MCF 10A (cell line): ENCODE data around the gene ZNF219. TPM values are rescaled to one million over a fixed set of nuclear protein-coding genes. Genes with fewer than 3 reads are reported as not detected.

Experiments used
- BruUV-seq: library from RNA; stranded (reverse); fragments of 400-500 nt; replicated peaks from 2 replicates; lab custom pipeline; 2021; lab: Mats Ljungman, UMichigan
- CTCF ChIA-PET: fragments of 300-600 bp; sonication (Branson Sonifier 250); formaldehyde crosslinking; extraction: SDS; loops from one replicate; lab custom pipeline; 2021; ENCODE audit warnings: antibody characterized with exemption, inconsistent platforms; lab: Yijun Ruan, JAX
- POLR2A ChIA-PET: fragments of 300-600, 350-650 bp; sonication (Branson Sonifier 250); formaldehyde crosslinking; extraction: SDS; loops from one replicate; lab custom pipeline; 2020; ENCODE audit warnings: antibody characterized with exemption, inconsistent platforms; lab: Yijun Ruan, JAX
- DNase-seq: peaks from one replicate; pipeline ENCODE4 v3.0.0-alpha.2; 2018; ENCODE audit not compliant: unreplicated experiment
- H3K27ac Mint-ChIP-seq: one replicate; pipeline ENCODE4 v1.8.0; 2022; ENCODE audit warnings: mild to moderate bottlenecking, low read depth, mixed read lengths; ENCODE audit not compliant: unreplicated experiment
- H3K27me3 Mint-ChIP-seq: one replicate; pipeline ENCODE4 v1.8.0; 2022; ENCODE audit warnings: mixed read lengths; ENCODE audit not compliant: insufficient read depth, unreplicated experiment
- H3K36me3 Mint-ChIP-seq: one replicate; pipeline ENCODE4 v1.8.0; 2022; ENCODE audit warnings: mild to moderate bottlenecking, moderate library complexity, mixed read lengths; ENCODE audit not compliant: insufficient read depth, unreplicated experiment
- H3K4me1 Mint-ChIP-seq: one replicate; pipeline ENCODE4 v1.8.0; 2022; ENCODE audit warnings: mixed read lengths; ENCODE audit not compliant: insufficient read depth, unreplicated experiment
- H3K4me3 Mint-ChIP-seq: one replicate; pipeline ENCODE4 v1.8.0; 2022; ENCODE audit warnings: mild to moderate bottlenecking, moderate library complexity, mixed read lengths; ENCODE audit not compliant: unreplicated experiment
- H3K9me3 Mint-ChIP-seq: one replicate; pipeline ENCODE4 v1.8.0; 2022; ENCODE audit warnings: mixed read lengths; ENCODE audit not compliant: unreplicated experiment
- intact Hi-C: fragments of 100-400 bp; cut with micrococcal nuclease; formaldehyde crosslinking; loops from 2 replicates; pipeline ENCODE4 v1.14.1; 2022
- total RNA-seq: library from RNA; stranded (reverse); gene quantifications from 2 replicates; pipeline ENCODE4 v1.2.3, GENCODE V29; 2022
- TF ChIP-seq, protein P1 (sequence below): fragments of 200-600 bp; IDR thresholded peaks from one replicate; pipeline ENCODE4 v1.8.0; 2022; ENCODE audit warnings: antibody characterized with exemption, mild to moderate bottlenecking; ENCODE audit not compliant: unreplicated experiment

ZNF219 gene
- total RNA-seq, 1 experiment from 2014 or later, result 33.8 TPM

DNA sequence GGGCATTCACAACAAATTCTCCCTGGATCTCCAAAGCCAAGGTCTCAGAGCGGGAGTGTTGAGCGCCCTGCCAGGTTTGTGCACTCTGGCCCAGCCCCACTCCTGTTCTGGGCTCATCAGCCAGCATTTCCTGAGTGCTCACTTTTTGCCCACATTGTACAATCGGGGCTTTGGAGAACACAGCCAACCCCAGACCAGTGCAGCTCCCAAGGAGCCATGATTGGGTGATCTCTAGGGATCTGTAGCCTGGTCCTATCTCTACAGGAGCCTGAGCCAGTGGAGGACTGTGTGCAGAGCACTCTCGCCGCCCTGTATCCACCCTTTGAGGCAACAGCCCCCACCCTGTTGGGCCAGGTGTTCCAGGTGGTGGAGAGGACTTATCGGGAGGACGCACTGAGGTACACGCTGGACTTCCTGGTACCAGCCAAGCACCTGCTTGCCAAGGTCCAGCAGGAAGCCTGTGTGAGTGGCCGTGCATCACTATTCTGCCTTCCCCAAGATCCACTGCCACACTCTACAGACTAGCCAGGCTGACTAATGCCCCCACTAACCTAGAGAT, 25.6 kb downstream of the ZNF219 start:
- H3K27ac Mint-ChIP-seq, result no peak overlapping the region
- TF ChIP-seq, protein P1, sequence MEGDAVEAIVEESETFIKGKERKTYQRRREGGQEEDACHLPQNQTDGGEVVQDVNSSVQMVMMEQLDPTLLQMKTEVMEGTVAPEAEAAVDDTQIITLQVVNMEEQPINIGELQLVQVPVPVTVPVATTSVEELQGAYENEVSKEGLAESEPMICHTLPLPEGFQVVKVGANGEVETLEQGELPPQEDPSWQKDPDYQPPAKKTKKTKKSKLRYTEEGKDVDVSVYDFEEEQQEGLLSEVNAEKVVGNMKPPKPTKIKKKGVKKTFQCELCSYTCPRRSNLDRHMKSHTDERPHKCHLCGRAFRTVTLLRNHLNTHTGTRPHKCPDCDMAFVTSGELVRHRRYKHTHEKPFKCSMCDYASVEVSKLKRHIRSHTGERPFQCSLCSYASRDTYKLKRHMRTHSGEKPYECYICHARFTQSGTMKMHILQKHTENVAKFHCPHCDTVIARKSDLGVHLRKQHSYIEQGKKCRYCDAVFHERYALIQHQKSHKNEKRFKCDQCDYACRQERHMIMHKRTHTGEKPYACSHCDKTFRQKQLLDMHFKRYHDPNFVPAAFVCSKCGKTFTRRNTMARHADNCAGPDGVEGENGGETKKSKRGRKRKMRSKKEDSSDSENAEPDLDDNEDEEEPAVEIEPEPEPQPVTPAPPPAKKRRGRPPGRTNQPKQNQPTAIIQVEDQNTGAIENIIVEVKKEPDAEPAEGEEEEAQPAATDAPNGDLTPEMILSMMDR, result no peak
- peaks cover 12% of the 10 kb centered on the region for H3K36me3 Mint-ChIP-seq
- peaks cover 26% of the 10 kb centered on the region for H3K4me1 Mint-ChIP-seq
- intact Hi-C loops, result no loop called here
- CTCF ChIA-PET, result interaction anchor here (1.5 to 6.3 kb wide), 5 partner anchors 16 to 43 kb away, joined by 4 to 82 read pairs (median 28); no protein-coding TSS in a partner anchor
- no peak for DNase-seq
- BruUV-seq, result no TSS peak
- H3K4me3 Mint-ChIP-seq, result no peak overlapping the region
- H3K27me3 Mint-ChIP-seq, result no peaks in the 10 kb centered on the region
- POLR2A ChIA-PET, result interaction anchor here (0.6 to 3.7 kb wide), 5 partner anchors 11 to 87 kb away, joined by 3 to 38 read pairs (median 4); no protein-coding TSS in a partner anchor
- H3K9me3 Mint-ChIP-seq, result no peaks in the 10 kb centered on the region

DNA sequence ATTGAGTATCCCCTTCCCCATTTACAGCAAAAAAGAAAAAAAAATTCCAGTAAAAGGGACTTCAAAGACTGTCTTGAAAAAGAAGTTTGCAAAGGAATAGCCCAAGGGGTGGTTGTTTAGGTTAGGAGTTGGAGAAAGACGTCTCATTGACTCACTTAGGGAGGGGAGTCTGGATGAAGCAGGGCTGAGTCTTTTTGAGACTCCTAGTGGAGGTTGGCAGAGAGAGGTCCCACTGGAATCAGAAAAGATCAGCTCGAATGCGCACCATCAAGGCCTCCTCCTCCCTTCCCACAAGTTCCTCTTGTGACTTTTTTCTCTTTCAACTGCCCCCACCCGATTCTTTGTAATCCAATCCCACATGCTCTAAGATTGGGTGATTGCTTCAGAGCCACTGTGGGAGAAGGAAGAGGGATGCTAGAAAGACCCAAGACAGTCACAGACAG, 26.4 kb downstream of the ZNF219 start:
- Mint-ChIP-seq H3K36me3 (peaks cover 12% of the 10 kb centered on the region), H3K27me3 (no peaks in the 10 kb centered on the region), H3K4me3 (peak overlapping the region; percentile 83), H3K9me3 (no peaks in the 10 kb centered on the region), H3K4me1 (peaks cover 26% of the 10 kb centered on the region), H3K27ac (no peak overlapping the region)
- intact Hi-C loops, result no loop called here
- peak; percentile 36 for DNase-seq
- no TSS peak for BruUV-seq
- POLR2A ChIA-PET, result interaction anchor here (0.5 to 3.7 kb wide), 6 partner anchors 10 to 486 kb away, joined by 3 to 38 read pairs (median 4); no protein-coding TSS in a partner anchor
- CTCF ChIA-PET, result interaction anchor here (0.8 to 6.3 kb wide), 13 partner anchors 17 to 144 kb away, joined by 3 to 82 read pairs (median 5); no protein-coding TSS in a partner anchor
- TF ChIP-seq, protein P1, result no peak

DNA sequence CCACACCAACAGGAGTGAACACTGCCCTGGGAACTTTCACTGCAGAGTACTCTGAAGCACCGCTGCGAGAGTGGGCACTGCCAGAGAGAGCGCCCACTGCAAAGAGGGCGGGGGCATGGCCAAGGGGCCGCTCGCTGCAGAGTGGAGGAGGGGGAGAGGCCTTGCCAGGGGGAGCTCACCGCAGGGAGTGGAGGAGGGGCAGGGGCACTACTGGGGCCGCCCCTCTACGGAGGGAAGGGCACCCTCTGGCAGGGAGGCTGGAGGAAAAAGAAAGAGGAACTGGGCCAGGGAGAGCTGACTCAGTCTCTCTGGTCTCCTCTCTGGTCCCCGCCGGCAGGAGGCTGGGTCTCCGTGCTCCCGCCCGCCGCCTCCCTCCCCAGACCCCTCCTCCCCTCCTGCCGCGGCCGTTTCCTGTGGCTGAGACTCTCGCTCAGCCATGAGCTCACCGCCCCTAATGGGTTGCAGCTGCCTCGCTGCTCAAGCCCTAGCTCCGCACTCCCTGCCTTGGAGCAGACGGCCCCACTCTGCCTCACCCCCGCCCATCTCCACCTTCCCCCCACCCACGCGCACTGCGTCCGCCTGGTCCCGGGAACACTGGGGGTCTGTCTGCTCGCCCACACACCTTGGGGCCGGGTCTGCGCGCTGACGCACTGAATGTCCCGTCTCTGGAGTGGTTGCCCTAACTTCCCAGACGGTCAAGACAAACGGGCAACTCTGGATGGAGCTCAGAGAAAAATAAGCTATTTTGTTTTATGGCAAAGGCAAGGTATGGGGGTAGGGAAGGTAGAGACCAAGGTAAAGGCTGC, 27.0 kb downstream of the ZNF219 start:
- peaks cover 26% of the 10 kb centered on the region for H3K4me1 Mint-ChIP-seq
- intact Hi-C loops, result loop anchor here (1.0 kb wide), 1 partner anchor 21 kb away; no protein-coding TSS in a partner anchor

More for the DNA sequence above, 27.0 kb downstream of the ZNF219 start:
- Mint-ChIP-seq H3K9me3 (no peaks in the 10 kb centered on the region), H3K36me3 (peaks cover 12% of the 10 kb centered on the region), H3K27me3 (no peaks in the 10 kb centered on the region), H3K4me3 (peak overlapping the region; percentile 83), H3K27ac (peak overlapping the region; percentile 54)
- ChIA-PET POLR2A (interaction anchor here (0.5 to 3.7 kb wide), 11 partner anchors 12 to 487 kb away, joined by 3 to 38 read pairs (median 5); partner anchors contain the start of genes METTL17 and RNASE8), CTCF (interaction anchor here (0.6 to 6.3 kb wide), 23 partner anchors 9 to 408 kb away, joined by 3 to 82 read pairs (median 4); no protein-coding TSS in a partner anchor)
- TF ChIP-seq, protein P1, result no peak
- BruUV-seq, result no TSS peak
- peak; percentile 64 for DNase-seq
